Adrenal gland (tissue), 5 donors: ENCODE results near the gene MAD1L1.

Experiments used
- POLR2A ChIP-seq, 2 donors: fragments of 450-650 bp; IDR thresholded peaks; one replicate each; pipeline ENCODE4 v1.6.1; 2017; ENCODE audit warnings: antibody characterized with exemption in 2 of 2, mild to moderate bottlenecking in 2 of 2, moderate library complexity in 1 of 2
- TF ChIP-seq, protein P1 (sequence below), 6 experiments: fragments of 450-650 bp in 4 of 6; fragments of 200-600 bp in 2 of 6; sonication (generic) in 1 of 6; IDR thresholded peaks; 1 replicate in 5 of 6; 2 replicates in 1 of 6; pipeline versions ENCODE4 v1.5.1 to v1.8.0; 2016 to 2021; ENCODE audit warnings: antibody characterized with exemption in 6 of 6, mild to moderate bottlenecking in 2 of 6, moderate library complexity in 1 of 6
- donor health status: DM: no; HTN: no; CAD: no.

DNA sequence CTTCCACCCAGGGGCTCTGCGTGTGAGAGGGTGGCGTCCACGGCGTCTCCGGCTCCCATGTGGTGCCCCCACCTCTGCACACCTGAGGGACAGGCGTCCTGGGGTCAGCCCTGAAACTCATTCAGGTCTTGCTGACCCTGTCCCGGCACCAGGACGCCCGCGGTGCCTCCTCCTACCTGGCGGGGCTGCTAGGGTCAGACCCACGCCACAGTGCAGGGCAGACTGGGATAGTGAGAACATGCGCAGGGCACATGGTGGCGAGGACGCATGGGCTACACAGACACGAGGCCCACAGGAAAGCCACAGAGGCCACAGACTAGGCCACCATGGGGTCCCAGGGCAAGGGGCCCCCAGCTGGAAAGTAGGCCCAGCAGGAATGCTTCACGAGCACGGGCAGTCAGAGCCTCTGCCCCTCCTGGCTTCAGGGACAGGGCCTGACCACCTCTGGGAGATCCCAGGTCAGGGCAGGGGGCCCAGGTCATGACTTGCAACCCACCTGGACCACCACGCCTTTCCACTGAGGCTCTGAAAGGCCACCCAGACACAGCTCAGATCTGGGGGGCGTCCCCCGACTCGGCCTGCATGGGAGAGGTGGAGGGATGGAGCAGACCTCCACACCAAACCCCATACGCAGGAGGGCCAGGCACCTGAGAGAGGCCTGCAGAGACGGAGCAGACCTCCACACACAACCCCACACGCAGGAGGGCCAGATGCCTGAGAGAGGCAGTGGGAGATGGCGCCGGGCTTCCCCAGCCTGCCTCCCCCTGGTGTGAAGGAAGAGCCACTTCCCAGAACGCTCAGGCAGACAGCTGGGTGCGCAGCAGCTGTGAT, 374.1 kb downstream of the MAD1L1 start:
- TF ChIP-seq, protein P1, sequence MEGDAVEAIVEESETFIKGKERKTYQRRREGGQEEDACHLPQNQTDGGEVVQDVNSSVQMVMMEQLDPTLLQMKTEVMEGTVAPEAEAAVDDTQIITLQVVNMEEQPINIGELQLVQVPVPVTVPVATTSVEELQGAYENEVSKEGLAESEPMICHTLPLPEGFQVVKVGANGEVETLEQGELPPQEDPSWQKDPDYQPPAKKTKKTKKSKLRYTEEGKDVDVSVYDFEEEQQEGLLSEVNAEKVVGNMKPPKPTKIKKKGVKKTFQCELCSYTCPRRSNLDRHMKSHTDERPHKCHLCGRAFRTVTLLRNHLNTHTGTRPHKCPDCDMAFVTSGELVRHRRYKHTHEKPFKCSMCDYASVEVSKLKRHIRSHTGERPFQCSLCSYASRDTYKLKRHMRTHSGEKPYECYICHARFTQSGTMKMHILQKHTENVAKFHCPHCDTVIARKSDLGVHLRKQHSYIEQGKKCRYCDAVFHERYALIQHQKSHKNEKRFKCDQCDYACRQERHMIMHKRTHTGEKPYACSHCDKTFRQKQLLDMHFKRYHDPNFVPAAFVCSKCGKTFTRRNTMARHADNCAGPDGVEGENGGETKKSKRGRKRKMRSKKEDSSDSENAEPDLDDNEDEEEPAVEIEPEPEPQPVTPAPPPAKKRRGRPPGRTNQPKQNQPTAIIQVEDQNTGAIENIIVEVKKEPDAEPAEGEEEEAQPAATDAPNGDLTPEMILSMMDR (IDR thresholded peaks at IDR 0.05): no peak
- no peak for TF ChIP-seq POLR2A (IDR thresholded peaks at IDR 0.05)
